ENCODE results near the gene MAD1L1.
A peak's percentile ranks its signal among the peaks of the same experiment; 100 is the strongest.
"Not testable (repeated sequence)": the region's sequence is repeated elsewhere in the genome, so short reads cannot be mapped to it uniquely, and the experiment has no call there.

MAD1L1 gene

DNA sequence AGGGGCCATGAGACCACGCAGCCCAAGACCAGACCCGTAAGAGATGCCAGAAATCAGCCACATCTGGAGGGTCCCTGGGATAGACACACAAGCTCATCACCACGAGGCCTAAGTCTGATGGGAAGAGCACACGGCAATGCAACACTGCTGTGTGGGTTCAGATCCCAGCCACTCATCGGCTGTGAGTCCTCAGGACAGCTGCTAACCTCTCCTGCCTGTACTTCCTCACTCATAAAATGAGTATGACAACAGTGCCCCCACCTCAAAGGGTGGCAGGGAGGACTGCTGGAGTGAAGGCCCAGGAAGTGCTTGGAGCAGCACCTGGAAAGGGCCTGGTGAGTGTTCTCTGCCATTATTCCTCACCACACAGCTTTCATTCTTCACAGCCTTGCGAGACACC lies 60.9 kb downstream of the MAD1L1 start:
- DNase-seq, result no peak

DNA sequence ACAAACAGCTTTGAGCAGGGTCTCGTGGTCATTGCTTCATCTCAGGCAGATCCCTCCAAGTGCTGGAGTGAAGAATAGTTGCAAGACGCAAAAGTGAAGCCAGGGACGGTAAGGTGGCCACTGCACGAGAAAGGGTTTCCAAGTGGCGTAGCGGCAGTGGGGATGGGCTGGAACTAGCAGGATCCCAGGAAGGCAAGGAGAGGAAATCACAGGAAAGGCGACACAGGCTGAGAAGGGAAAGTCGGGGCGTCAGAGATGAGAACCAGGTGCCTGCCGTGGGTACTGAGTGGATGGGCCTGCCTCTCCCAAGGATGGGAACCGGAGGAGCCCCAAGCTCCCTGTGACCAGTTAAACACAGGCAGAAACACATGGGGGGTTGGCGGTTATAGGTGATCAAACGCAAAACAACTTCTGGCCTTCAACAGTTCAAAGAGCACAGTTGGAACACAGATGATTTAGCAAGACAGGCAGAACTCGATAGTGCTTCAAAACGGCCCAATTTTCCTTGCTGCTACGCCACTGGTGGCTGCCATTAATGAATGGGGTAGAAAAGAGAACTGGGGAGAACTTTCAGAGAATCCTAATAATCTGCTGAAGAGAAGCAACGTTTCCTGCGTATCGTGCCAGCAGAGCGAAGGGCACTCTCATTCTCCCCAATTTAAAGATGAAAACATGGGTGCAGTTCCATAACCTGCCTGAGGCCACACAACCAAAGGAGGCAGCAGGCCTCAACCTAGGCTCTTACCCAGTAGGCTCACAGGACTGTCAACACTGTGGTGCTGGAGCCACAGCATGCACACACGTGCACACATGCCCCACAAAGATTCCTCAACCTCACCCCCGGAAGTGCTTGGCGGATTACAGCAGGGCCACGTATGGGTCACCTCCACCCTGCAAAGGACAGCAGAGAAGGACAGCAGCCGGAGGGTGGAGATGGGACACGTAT lies 61.9 kb downstream of the MAD1L1 start:
- no peak for DNase-seq

DNA sequence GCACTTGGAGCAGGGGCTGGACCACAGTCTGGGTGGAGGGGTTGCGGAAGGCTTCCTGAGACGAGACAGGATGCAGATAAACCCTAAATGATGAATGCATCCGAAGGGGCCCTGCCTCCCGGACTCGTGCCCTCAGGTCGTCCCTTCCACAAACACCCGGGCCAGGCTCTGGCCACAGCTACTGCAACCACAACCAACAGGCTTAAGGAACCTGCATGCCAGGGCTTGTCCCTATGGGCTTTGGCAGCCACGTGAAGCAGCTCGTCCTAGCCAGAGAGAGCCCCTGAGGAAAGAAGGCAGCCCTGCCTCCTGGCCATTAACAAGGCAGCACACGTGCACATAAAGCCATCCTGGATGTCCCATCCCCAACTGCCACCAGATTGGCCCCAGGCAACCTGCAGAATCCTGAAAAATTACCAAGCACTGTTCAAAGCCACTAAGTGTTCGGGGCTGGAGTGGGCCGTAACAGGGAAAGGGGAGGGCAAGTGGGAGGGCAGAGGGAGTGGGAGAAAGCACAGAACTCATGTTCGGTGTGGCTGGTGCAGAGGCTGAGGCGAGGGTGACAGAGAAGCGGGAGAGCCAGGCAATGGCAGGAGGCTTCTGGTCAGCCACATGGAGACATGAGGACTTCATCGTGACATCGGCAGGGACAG lies 62.7 kb downstream of the MAD1L1 start:
- DNase-seq, result no peak

DNA sequence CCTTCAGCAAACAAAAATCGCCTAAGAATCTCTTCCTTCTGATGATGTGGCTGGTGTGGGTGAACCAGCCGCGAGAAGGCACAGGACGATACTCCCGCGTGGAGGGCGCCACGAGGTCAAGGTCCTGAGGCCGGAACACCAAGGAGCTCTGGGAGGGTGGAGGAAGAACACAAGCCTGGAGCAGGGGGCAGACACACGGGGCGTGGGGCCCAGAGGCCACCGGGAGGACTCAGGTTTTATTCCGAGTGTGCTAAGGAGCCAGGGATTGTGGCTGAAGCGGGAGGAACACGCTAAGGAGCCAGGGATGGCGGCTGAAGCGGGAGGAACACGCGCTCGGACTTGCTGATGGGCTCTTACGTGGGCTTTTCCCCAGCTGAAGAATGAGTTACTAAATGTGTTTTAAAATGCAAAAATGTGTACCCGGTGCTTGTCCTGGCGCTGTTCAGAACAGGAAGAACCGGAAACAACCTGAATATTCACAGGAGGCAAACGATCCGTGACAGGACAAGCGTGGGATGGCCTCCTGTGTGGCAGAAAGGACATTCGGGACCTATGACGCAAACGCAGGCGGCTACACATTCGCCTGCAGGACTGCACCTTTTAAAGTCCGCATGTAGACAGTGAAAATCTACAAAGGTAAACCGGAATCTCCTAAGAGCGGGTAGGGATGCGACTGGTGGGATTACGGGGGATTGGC lies 64.0 kb downstream of the MAD1L1 start:
- no peak for DNase-seq

DNA sequence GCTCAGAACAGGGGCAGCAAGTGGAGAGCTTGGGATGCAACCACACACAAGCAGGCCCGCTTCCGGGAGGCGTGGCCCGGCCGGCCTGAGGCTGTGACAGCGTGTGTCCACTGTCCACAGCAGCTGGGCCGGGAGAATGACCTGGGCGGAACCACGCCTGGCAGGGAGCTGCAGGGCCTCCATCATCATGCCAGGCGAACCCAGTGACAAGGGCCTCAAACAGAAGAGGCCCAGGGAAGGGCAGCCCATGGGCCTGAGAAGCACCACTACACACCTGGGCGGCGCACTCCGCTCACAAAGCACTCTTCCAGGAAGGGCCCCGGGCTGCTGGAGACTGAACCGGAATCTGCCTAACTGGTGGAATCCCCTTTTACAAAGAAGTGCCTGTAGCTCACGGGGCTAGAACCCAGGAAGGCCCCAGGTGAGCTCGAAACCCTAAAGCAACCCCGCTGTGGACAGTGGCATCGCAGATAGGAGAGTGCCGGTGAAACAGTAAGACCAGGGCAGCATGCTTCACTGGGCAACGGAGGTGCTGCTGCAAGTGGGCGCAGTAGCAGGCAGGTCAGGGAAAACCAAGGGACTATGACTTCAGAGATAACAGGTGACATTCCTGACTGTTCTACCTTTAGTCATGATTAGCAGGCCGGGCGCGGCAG lies 66.0 kb downstream of the MAD1L1 start:
- no peak for DNase-seq

DNA sequence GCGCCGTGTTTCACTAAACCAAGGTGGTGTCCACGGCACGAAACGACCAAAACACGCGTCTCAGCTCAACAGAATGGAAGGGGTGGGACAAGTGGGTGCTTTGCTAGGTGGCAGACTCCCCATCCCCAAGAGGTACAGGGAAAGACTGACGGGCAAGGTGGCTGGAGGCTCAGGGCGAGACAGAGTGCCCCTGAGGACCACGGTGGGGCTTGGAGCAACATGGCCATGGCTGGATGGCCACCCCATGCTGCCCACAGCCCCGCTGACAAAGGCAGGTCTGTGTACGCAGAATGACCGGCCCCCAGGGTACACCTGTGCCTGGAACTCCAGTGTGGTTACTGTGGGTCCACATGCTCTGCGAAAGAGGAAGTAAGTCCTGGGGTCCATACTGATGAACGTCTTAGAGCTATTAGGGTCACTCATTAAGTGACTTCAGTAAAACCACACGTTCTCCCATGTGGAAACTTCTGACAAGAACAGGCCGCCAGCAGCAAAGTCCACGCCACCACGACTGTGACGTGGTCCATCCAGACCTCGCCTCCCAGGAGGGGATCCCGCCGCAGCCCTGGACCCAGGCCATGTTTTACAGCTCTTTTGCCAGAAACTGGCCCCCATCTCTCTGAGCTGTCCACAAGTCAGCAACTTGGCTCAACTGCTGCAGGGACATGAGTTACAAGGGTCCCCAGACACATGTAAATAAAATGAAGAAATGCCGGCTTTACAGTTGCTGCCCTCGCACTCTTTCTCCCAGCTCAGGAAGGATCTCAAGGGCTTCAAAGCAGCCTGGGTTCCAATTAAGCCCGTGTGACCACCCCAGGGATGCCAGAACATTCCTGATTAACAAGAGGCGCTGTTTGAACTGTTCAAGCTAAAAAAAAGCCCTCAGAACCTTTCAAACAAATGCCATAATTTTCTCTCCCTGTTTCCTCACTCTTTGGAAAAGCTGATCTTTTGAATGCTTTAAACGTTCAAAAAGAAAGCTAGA lies 66.8 kb downstream of the MAD1L1 start:
- no peak for DNase-seq

DNA sequence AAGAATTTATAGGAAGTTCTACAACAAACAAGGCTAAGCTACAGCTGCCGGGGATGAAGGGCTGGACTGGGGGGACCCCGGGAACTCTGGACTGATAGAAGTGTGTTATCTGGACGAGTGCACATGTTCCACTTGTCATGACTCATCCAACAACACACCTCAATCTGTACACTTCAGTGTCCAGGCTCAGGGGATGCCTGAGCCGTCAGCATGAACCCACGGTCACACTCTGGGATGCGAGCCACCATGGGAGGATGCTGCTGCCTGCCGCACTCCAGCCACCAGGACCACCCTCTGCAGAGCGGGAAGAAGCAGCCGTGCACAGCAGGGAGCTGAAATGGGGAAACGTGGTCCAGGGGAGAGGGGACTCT lies 67.5 kb downstream of the MAD1L1 start:
- no peak for DNase-seq

DNA sequence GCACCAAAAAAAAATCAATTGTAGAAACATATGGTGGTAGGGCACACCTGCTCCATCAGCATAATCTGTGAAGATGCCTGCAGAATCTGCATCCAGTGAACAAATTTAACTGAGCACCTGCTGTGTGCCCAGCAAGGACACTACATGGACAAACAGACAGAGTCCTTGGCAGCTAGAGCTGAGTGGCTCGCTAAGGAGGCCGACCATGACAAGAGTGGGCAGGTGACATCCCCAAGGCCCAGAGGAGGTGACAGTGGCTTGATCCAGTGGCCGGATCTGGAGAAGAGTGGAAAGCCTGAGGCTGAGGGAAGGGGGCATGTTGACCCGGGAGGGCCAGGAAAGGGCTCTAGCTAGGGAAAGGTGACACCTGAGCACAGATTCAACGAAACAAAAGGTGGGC lies 68.1 kb downstream of the MAD1L1 start:
- DNase-seq, result no peak

DNA sequence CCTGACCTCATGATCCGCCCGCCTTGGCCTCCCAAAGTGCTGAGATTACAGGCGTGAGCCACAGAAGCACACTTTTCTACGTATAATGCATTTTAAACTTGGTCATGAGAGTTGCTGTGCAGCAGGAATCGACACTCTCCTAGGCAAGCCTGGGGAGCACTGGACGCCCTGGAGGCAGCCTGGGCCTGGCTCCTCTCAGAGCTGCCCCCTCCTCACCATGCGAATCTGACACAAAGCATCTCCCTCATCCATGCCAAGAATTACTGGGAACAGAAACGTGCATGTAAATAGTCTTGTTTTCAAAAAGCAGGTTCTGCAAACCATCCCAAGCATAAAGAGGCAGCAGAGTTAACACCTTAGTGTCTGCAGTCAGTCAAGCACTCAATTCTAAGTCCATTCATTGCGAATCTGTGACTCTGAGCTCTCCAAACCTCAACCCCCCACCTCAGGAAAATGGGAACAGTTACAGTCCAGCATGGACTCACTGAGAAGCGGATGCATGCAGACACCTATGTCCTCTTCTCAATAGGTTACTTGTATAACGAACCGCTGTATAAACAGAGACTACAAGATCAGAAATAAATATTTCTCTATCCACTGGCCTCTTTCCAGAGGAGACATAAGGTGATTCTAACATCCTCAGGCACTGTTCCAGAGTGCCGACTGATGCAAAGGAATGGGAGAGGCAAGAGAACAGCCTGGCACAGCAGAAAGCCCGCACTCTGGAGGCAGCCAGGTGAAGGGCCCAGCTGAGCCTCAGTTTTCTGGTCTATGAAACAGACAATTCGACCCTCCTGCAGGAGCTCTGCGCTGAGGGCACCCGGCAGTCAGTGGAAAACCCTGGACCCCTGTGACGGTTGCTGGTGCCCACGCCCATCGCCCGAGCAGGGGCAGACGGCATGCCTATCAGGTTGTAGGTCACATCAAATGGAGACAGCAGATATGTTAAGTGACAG lies 68.9 kb downstream of the MAD1L1 start:
- no peak for DNase-seq

DNA sequence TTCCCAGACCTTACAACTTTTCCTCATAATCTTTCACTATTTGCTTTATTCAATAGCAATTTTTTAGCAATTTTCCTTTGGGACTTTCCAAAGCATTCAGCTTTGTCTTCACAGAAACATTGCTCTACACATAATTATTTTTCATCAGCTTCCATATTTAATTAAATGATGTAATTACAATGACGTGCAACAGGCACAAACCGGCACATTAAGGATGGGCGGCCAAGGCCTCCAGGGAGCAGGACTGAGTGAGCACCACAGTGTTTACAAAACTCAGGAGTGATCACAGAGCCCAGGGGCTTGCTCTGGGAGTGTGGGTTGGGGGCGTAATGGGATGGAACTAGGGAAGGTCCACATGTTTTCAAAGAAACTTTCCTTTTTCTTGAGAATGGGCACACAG lies 69.8 kb downstream of the MAD1L1 start:
- DNase-seq, result no peak

DNA sequence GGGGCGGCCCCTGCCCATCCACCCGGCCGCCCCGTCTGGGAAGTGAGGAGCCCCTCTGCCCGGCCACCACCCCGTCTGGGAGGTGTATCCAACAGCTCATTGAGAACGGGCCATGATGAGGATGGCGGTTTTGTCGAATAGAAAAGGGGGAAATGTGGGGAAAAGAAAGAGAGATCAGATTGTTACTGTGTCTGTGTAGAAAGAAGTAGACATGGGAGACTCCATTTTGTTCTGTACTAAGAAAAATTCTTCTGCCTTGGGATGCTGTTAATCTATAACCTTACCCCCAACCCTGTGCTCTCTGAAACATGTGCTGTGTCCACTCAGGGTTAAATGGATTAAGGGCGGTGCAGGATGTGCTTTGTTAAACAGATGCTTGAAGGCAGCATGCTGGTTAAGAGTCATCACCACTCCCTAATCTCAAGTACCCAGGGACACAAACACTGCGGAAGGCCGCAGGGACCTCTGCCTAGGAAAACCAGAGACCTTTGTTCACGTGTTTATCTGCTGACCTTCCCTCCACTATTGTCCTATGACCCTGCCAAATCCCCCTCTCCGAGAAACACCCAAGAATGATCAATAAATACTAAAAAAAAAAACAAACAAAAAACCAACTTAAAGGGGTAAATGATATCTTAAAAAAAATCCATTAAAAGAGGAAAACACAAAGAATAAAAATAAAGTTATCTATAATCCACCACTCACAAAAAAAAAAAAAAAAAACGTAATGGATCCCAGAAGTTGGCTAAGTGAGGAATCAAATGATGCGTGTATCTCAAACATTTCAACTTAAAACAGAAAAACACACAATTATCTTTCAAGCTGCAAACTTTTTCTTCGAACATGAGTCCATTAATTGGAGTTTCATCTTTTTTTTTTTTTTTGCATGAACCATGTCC lies 70.5 kb downstream of the MAD1L1 start:
- DNase-seq, result not testable (repeated sequence)

DNA sequence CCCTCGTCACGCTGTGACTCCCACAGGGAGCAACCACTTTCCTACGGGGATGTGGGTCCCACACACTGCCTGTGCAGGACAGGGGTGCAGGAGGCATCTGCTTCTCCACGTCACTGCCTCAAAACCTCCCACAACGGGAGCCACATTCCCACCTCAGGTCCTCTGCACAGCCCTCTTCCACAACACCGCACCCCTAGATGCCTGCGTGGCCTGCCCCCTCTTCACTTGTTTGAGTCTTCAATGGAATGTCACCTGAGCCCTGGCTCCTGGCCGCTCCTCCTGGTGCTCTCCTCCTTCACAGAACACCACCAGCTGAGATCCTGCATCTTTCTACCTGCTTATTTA lies 73.6 kb downstream of the MAD1L1 start:
- no peak for DNase-seq

DNA sequence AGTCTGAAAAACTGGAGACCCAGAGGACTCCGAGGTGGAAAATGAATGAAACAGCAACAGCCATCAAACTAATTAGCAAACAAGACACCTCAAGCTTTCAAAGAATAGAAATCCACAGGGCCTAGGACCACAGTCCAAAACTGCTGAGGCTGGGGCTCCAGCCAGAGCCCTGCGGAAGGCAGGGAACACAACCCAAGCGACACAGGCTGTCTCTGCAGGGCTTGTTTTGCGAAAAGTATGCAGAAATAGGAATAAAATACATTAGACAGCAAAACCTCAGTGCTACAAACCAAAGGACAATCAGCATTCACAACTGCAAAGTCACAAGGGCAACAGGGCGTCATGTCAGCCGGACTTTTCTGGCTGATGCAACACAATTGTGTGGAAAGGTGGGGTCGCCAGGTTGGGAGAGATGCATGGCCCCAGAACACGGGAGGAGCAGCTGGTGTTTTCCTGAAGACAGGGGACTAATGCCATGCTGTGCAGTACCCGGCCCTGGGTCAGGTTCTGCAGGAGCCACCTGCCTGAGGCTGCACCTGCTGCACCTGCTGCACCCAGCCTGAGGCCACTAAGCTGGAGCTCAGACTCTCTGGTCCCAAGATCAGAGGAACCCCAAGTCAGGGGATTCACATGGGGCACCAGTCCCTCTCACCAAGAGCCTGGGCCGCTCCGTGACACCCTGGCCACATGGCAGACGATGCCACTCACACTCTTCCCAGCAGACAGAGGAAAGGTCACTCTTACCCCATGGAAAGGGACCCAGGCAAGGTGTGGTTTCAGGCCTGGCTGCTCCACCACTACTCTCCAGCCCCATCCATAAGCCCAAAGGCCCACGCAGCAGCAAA lies 74.2 kb downstream of the MAD1L1 start:
- DNase-seq, result no peak

DNA sequence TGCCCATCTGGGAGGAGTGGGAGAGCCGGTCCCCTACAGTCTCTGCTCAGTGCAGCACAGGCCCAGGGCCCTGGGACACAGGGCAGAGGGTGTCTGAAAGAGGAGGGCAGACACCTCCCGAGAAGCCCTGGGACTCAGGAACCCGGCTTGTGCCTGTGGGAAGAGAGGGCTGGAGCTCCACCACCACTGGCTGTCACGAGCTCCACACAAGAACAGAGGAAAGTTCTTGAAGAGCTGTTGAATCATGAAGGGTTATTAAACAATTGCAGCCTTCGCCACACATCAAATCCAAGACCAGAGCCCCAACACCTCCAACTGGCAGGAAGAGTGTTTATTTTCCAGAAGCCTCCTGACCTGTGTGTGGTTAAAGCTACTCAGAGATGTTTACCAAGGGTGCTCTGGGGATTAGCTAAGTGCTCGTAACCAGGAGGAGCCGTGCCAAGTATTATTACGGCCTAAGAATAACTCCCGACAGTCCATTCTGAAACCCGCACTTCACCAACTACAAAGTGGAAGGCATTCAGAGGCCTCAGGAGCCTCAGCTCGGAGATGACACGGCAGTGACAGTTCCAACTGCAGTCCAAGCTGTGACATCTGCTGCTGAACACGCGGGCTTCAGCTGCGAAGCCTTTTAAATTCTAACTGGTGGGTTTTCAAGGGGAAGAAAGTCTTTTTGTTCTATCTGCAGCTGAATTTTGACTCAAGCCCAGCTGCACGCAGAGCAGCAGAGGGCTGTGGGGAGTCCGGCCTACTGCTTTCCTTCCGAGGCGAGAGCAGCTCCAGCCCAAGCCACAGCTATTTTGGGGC lies 75.1 kb downstream of the MAD1L1 start:
- DNase-seq, result peak; percentile 59

DNA sequence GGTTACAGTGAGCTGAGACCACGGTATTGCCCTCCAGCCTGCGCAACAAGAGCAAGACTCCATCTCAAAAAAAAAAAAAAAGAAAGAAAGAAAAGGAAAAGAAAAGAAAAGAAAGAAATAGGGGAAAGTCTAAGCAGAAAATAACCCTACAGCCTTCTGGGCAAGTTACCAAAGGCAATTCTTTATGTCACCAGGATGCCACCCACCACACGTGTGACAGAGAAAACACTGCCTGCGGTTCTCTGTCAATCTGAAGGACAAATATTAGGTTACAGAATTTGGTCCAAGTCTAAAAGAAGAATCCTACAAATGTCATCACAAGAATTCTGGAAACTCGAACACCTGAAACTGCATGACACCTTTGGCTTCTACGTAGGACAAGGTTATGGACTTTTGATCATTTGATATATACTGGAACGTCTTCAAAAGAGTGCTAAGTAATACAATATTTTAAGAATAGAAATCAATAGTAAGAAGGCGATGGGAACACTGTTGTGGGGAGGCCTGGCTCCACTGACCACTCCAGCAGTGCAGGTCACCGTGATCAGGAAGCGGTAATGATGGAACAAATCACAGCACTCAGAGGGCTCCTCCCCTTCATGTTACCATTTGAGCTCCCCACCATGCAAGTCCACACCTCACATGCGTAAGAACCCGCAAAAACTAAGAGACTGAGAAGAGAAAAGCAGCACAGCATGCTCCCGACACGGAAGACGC lies 75.8 kb downstream of the MAD1L1 start:
- no peak for DNase-seq

DNA sequence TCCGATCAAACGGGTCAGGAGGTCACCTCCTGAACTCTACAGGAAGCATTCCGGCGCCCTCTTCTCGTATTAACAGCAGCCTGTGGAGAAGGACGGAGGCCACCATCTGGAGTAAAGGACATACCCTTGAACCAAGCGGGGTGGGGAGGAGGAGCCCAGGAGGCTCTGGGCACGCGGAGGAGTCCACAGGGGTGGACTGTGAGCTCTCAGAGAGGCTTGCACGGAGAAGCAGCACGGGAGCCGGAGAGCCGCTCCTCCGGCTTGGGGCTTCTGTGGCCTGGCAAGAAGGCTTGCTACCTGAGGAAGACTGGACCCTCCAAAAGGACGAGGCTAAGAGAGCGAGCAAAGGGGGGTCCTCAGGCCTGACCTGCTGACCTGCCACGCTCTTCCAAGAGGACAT lies 77.9 kb downstream of the MAD1L1 start:
- DNase-seq, result peak; percentile 14

DNA sequence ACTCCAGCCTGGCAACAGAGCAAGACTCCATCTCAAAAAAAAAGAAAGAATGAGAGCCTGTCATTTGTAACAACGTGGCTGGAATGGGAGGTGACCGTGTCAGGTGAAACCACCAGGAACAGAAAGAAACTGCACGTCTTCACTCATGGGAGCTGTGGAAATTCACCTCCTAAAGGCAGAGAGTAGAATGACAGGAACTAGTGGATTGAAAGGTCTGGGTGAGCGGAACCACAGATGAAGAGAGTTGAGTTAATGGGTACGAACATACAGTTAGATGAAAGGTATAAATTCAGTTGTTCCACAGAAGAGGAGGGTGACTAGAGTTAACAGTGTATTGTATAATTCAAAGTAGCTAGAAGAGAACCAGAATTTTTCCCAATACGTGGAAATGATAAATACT lies 78.6 kb downstream of the MAD1L1 start:
- DNase-seq, result peak; percentile 4

All from left hindlimb (tissue), 1 donor.